ENCODE data around the gene ARFGAP2.

ARFGAP2 gene

GRCh38 chr11:47172740-47173336 is 3.8 kb downstream of the ARFGAP2 start:
- no peak overlapping the region for H2AFZ ChIP-seq (ENCODE audit: low read depth, low read length, severe bottlenecking)
- peaks cover 7% of the 10 kb centered on the region; the same call in 1 of the 2 replicates for H4K20me1 ChIP-seq (ENCODE audit: low read depth, low read length)
- H3K36me3 ChIP-seq (ENCODE audit: low read length), result peaks cover 8% of the 10 kb centered on the region
- H3K9me2 ChIP-seq (replicated peaks; ENCODE audit: insufficient read depth, low read length), result no peaks in the 10 kb centered on the region
- H3K27ac ChIP-seq (ENCODE audit: low read depth, low read length), result no peak overlapping the region
- H3K79me2 ChIP-seq (ENCODE audit: insufficient read depth, low read length), result peaks cover 76% of the 10 kb centered on the region
- no peaks in the 10 kb centered on the region for H3K9me3 ChIP-seq (ENCODE audit: insufficient read depth, low read length)
- no peak overlapping the region for H3K4me3 ChIP-seq (ENCODE audit: insufficient read depth, low read length, poor library complexity, severe bottlenecking)
- TF ChIP-seq CTCF (IDR thresholded peaks at IDR 0.05; ENCODE audit: insufficient read depth, low read length, poor library complexity, severe bottlenecking), result no peak
- TF ChIP-seq EZH2phosphoT487 (conservative IDR thresholded peaks at IDR 0.05; ENCODE audit: low read length), result no peak
- H3F3A ChIP-seq (ENCODE audit: insufficient read depth), result no peaks in the 10 kb centered on the region
- H3K4me2 ChIP-seq (ENCODE audit: low read depth, low read length, poor library complexity, severe bottlenecking), result no peak overlapping the region
- H3K9ac ChIP-seq (ENCODE audit: low read length), result no peak overlapping the region
- no peaks in the 10 kb centered on the region for H3K27me3 ChIP-seq (ENCODE audit: low read length)

GRCh38 chr11:47171856-47172255 is 4.8 kb downstream of the ARFGAP2 start:
- H3K9ac ChIP-seq (ENCODE audit: low read length), result no peak overlapping the region
- H3K36me3 ChIP-seq (ENCODE audit: low read length), result peaks cover 9% of the 10 kb centered on the region
- H2AFZ ChIP-seq (ENCODE audit: low read depth, low read length, severe bottlenecking), result no peak overlapping the region
- no peaks in the 10 kb centered on the region for H3K9me2 ChIP-seq (replicated peaks; ENCODE audit: insufficient read depth, low read length)
- H3K9me3 ChIP-seq (ENCODE audit: insufficient read depth, low read length), result no peaks in the 10 kb centered on the region
- no peaks in the 10 kb centered on the region for H3F3A ChIP-seq (ENCODE audit: insufficient read depth)
- H3K4me3 ChIP-seq (ENCODE audit: insufficient read depth, low read length, poor library complexity, severe bottlenecking), result no peak overlapping the region
- H3K27me3 ChIP-seq (ENCODE audit: low read length), result no peaks in the 10 kb centered on the region
- peaks cover 7% of the 10 kb centered on the region; the same call in 1 of the 2 replicates for H4K20me1 ChIP-seq (ENCODE audit: low read depth, low read length)
- TF ChIP-seq EZH2phosphoT487 (conservative IDR thresholded peaks at IDR 0.05; ENCODE audit: low read length), result no peak
- no peak for TF ChIP-seq CTCF (IDR thresholded peaks at IDR 0.05; ENCODE audit: insufficient read depth, low read length, poor library complexity, severe bottlenecking)
- H3K27ac ChIP-seq (ENCODE audit: low read depth, low read length), result no peak overlapping the region
- H3K79me2 ChIP-seq (ENCODE audit: insufficient read depth, low read length), result peaks cover 76% of the 10 kb centered on the region
- H3K4me2 ChIP-seq (ENCODE audit: low read depth, low read length, poor library complexity, severe bottlenecking), result no peak overlapping the region

GRCh38 chr11:47171061-47171838 is 5.4 kb downstream of the ARFGAP2 start:
- peaks cover 9% of the 10 kb centered on the region for H3K36me3 ChIP-seq (ENCODE audit: low read length)
- peaks cover 73% of the 10 kb centered on the region for H3K79me2 ChIP-seq (ENCODE audit: insufficient read depth, low read length)

More at GRCh38 chr11:47171061-47171838, 5.4 kb downstream of the ARFGAP2 start:
- Histone ChIP-seq H3F3A (ENCODE audit: insufficient read depth) (no peaks in the 10 kb centered on the region), H3K27ac (ENCODE audit: low read depth, low read length) (no peak overlapping the region), H2AFZ (ENCODE audit: low read depth, low read length, severe bottlenecking) (no peak overlapping the region), H3K9me2 (replicated peaks; ENCODE audit: insufficient read depth, low read length) (no peaks in the 10 kb centered on the region), H3K4me2 (ENCODE audit: low read depth, low read length, poor library complexity, severe bottlenecking) (no peak overlapping the region), H3K4me3 (ENCODE audit: insufficient read depth, low read length, poor library complexity, severe bottlenecking) (no peak overlapping the region), H4K20me1 (ENCODE audit: low read depth, low read length) (peaks cover 7% of the 10 kb centered on the region; the same call in 1 of the 2 replicates), H3K9ac (ENCODE audit: low read length) (no peak overlapping the region), H3K9me3 (ENCODE audit: insufficient read depth, low read length) (no peaks in the 10 kb centered on the region), H3K27me3 (ENCODE audit: low read length) (no peaks in the 10 kb centered on the region)
- no peak for TF ChIP-seq CTCF (IDR thresholded peaks at IDR 0.05; ENCODE audit: insufficient read depth, low read length, poor library complexity, severe bottlenecking)
- no peak for TF ChIP-seq EZH2phosphoT487 (conservative IDR thresholded peaks at IDR 0.05; ENCODE audit: low read length)

Measured in SU-DHL-6 (cell line).